Right ventricle myocardium superior (tissue), 1 donor: ENCODE results near the gene ZNF555. TPM values are rescaled to one million over a fixed set of nuclear protein-coding genes. Genes with fewer than 3 reads are reported as not detected.
"Not testable (repeated sequence)": the region's sequence is repeated elsewhere in the genome, so short reads cannot be mapped to it uniquely, and the experiment has no call there.

Experiments
- ATAC-seq: fragments of 200-7000 bp; cut with Tn5 transposase; one replicate; pipeline ENCODE4 v1.9.1; 2020; ENCODE audit warnings: mild to moderate bottlenecking; ENCODE audit not compliant: poor library complexity
- DNase-seq: peaks from one replicate; pipeline ENCODE4 v3.0.0-alpha.2; 2020
- intact Hi-C: fragments of 100-400 bp; cut with DNase I; formaldehyde crosslinking; loops from one replicate; pipeline ENCODE4 v1.11.2; 2022
- total RNA-seq: library from RNA; stranded (reverse); fragmentation: NEBNext Ultra II Directional; extraction: Animal tissue kit (Norgen Biotek cat#: 25700); gene quantifications from one replicate; pipeline ENCODE4 v1.2.1, GENCODE V29; 2021
- donor health status: DM: no; HTN: yes; CAD: no; lungs with severe emphysema.

The ZNF555 gene
- total RNA-seq, 1 donor from 2014 or later = 7.7 TPM

DNA sequence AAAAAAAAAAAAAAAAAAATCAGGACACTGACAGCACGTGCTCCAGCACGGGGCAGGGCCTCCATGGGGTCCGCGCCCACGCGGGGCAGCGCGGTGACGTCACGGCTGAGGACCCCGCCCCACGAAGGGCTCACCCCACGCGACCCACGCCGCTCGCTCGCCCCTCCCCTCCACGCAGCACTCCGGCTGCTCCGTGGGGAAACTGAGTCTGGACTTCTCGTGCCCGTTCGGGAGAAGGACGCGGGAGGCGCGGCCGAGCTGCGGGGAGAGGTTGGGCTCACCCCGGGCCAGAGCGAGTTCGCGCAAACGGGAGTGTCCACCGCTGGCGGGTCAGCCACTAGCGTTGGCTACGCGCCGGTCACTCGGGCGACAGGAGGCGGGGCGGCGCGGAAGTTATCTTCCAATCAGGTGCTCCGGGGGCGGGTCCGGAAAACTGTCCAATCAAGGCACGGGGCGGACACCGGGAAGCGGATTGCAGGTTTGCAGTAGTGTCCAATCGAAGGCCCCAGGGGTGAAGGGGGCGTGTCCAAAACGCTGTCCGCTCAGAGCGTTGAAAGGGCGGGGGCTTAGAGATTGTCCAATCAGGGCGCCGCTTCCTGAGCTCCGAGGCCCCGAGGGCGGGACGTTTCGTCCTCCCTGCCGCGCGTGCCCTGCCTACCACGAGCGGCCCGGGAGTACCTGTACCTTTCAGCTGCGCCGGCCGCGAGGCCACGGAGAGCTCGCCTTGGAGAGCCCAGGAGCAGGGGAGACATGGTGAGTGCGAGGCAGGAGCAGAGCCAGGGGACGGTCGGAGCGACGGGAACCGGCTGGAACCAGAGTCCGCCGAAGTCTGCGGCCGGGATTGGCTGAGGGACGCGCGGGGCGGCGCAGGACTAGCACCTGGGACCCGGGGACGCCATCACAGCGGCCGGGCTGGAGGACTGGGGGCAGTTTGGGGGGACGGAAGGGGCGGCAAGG is 59.3 kb downstream of the ZNF555 start, which contains the start of gene ZNF57:
Gene ZNF57 (plus strand): TSS at position 633 of the 957 bp plus-strand sequence. CDS start 118 bp downstream, at position 751.
- DNase-seq (peak; percentile 100), ATAC-seq (peak; percentile 98)
- intact Hi-C loops = no loop called here

DNA sequence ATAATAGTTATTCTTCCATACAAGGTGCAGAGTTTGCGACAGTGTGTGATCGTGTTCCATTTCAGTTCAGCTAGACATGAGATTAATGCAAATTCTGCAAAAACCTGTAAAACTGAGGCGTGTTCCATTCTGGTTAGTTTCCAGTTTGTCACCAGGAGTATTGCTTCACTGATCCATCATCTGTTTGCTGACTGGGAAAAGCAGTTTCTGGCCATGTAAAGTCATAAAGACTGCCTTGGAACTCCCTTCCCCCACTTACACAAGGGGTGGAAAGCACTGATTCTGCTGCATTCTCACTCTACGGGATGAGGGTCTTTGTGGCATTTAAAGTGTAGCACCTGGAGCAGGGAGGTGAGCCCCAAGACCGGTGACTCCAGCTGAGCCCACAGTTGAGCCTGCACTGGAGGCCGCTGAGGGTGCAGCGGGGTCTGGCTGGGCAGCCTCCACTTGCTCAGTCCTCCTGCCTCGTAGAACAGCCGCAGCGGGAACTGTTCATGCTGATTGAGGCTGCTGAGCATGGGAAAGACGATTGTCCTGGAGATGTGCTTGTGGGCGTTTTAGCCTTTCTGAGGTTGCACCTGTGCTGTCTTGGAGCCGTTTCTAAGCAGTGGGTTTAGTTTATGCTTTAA is 61.4 kb downstream of the ZNF555 start:
- intact Hi-C loops = no loop called here
- ATAC-seq (no peak), DNase-seq (no peak)

- ATAC-seq, intact Hi-C loops, DNase-seq: not testable (repeated sequence)
These were observed 62.1 kb downstream of the ZNF555 start for GRCh38 chr19:2903326-2903725.

GRCh38 chr19:2905918-2906519 is 64.7 kb downstream of the ZNF555 start:
- DNase-seq = no peak
- intact Hi-C loops = no loop called here
- ATAC-seq = no peak

DNA sequence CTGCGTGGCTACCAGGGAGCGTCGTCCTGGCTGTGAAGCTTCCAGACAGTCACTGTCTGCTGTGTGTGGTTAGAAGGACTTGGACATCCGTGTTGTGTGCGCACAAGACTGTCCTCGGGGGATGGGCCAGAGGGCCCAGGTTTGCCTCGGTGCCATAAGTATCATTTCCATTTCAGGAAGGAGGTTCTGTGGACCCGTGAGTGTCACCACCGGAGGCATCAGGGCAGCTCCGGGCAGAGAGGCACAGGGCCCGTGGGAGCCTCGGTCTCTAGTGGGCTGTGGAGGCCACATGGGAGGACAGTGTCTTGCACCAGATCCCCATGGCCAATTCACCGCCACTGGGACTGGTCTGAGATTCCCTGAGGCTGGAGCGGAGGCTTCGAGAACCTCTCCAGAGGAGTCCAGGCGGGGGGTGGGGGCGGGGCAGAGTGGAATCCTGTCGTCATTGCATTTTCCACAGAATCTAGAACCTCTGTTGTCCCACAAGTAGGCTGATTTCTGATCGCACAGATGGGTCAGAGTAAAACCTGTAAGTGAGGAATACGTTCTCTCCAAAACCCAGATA is 65.4 kb downstream of the ZNF555 start:
- DNase-seq (no peak), ATAC-seq (no peak)
- intact Hi-C loops = no loop called here

Other genes with a start within 250 kb of the ZNF555 start
- gene GNG7, start 138.8 kb upstream of the ZNF555 start, total RNA-seq = 35.2 TPM
- 216 TPM for gene DIRAS1, start 120.1 kb upstream of the ZNF555 start, total RNA-seq
- 20.2 TPM for gene SLC39A3, start 101.5 kb upstream of the ZNF555 start, total RNA-seq
- gene SGTA, start 58.2 kb upstream of the ZNF555 start, total RNA-seq = 56.6 TPM
- gene THOP1, start 56.0 kb upstream of the ZNF555 start, total RNA-seq = 52.6 TPM
- 4.3 TPM for gene ZNF554, start 21.6 kb upstream of the ZNF555 start, total RNA-seq
- gene ZNF556, start 25.9 kb downstream of the ZNF555 start, total RNA-seq = not detected
- 3.5 TPM for gene ZNF57, start 59.5 kb downstream of the ZNF555 start, total RNA-seq
- gene ZNF77, start 103.5 kb downstream of the ZNF555 start, total RNA-seq = 2.1 TPM
- gene TLE6, start 136.1 kb downstream of the ZNF555 start, total RNA-seq = 0.70 TPM
- gene TLE2, start 187.8 kb downstream of the ZNF555 start, total RNA-seq = 55.7 TPM
- gene TLE5, start 221.0 kb downstream of the ZNF555 start, total RNA-seq = 760 TPM